GM12872 (cell line): ENCODE results near the gene SEC24D.

Source experiments
- CTCF ChIP-seq: IDR thresholded peaks from 3 replicates; pipeline ENCODE4 v1.5.1; 2011; ENCODE audit warnings: low read depth, mild to moderate bottlenecking, low read length, moderate library complexity; ENCODE audit not compliant: insufficient read depth

SEC24D gene

GRCh38 chr4:118839221-118839927 is 3.4 kb upstream of the SEC24D start:
- TF ChIP-seq CTCF: no peak

GRCh38 chr4:118837121-118837507 is 1.2 kb upstream of the SEC24D start:
- TF ChIP-seq CTCF: no peak

GRCh38 chr4:118836301-118837120 is 585 bp upstream of the SEC24D start:
- no peak for TF ChIP-seq CTCF

- TF ChIP-seq CTCF: no peak
Observed at GRCh38 chr4:118834960-118835569, 861 bp downstream of the SEC24D start.

GRCh38 chr4:118834070-118834469 is 1.9 kb downstream of the SEC24D start:
- TF ChIP-seq CTCF: no peak

- no peak for TF ChIP-seq CTCF
Observed at GRCh38 chr4:118833192-118833820, 2.6 kb downstream of the SEC24D start.

GRCh38 chr4:118829107-118829506 is 6.8 kb downstream of the SEC24D start:
- TF ChIP-seq CTCF: no peak
